ENCODE measurements around the gene GRIK1.

- TF ChIP-seq CTCF (conservative IDR thresholded peaks at IDR 0.05; ENCODE audit: low read length) (no peak), EZH2phosphoT487 (IDR thresholded peaks at IDR 0.05; ENCODE audit: borderline replicate concordance) (no peak)
These were observed 231.4 kb downstream of the GRIK1 start for GRCh38 chr21:29708401-29708800.

Data from Loucy (cell line).